ENCODE results near the gene HLA-B.

The HLA-B gene

GRCh38 chr6:31402324-31403282 is 45.6 kb upstream of the HLA-B start:
- peak overlapping the region; percentile 53 for H3K4me2 ChIP-seq (ENCODE audit: low read length)
- no peaks in the 10 kb centered on the region for H4K20me1 ChIP-seq (ENCODE audit: insufficient read depth, low read length)
- no peak overlapping the region for H3K9ac ChIP-seq (ENCODE audit: low read length)
- H3K79me2 ChIP-seq (ENCODE audit: low read length), result no peaks in the 10 kb centered on the region
- no peak for TF ChIP-seq EZH2phosphoT487 (IDR thresholded peaks at IDR 0.05; ENCODE audit: low read depth)
- TF ChIP-seq, protein P1, sequence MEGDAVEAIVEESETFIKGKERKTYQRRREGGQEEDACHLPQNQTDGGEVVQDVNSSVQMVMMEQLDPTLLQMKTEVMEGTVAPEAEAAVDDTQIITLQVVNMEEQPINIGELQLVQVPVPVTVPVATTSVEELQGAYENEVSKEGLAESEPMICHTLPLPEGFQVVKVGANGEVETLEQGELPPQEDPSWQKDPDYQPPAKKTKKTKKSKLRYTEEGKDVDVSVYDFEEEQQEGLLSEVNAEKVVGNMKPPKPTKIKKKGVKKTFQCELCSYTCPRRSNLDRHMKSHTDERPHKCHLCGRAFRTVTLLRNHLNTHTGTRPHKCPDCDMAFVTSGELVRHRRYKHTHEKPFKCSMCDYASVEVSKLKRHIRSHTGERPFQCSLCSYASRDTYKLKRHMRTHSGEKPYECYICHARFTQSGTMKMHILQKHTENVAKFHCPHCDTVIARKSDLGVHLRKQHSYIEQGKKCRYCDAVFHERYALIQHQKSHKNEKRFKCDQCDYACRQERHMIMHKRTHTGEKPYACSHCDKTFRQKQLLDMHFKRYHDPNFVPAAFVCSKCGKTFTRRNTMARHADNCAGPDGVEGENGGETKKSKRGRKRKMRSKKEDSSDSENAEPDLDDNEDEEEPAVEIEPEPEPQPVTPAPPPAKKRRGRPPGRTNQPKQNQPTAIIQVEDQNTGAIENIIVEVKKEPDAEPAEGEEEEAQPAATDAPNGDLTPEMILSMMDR (IDR thresholded peaks at IDR 0.05; ENCODE audit: low read depth, low read length), result no peak
- peaks cover 14% of the 10 kb centered on the region; the same call in 1 of the 2 replicates for H3K27me3 ChIP-seq (ENCODE audit: low read depth, low read length)
- peak overlapping the region; percentile 55 for H3K4me3 ChIP-seq (ENCODE audit: low read length)
- H3K36me3 ChIP-seq (replicated peaks; ENCODE audit: low read depth, low read length), result no peaks in the 10 kb centered on the region
- no peak overlapping the region for H2AFZ ChIP-seq (ENCODE audit: low read depth, low read length)
- H3K4me1 ChIP-seq (ENCODE audit: low read length), result no peaks in the 10 kb centered on the region
- H3K9me3 ChIP-seq (ENCODE audit: insufficient read depth, low read length), result no peaks in the 10 kb centered on the region
- no peak overlapping the region for H3K27ac ChIP-seq (ENCODE audit: low read length)

DNA sequence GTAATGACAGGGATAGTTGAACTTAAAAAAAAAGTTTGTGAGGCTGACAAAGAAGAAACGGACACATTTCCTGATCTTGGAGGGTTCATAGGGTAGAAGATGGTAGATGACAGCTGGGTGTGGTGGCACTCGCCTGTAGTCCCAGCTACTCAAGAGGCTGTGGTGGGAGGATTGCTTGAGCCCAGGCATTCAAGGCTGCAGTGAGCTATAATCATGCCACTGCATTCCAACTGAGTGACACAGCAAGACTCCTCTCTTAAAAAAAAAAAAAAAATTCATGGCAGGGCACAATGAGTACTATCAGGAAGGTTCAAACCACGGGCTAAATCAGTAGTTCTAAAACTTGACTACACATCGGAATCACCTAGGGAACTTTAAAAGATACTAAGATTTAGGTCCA is 44.4 kb upstream of the HLA-B start:
- no peaks in the 10 kb centered on the region for H3K36me3 ChIP-seq (replicated peaks; ENCODE audit: low read depth, low read length)
- TF ChIP-seq EZH2phosphoT487 (IDR thresholded peaks at IDR 0.05; ENCODE audit: low read depth), result no peak
- TF ChIP-seq, protein P1 (IDR thresholded peaks at IDR 0.05; ENCODE audit: low read depth, low read length), result no peak
- no peak overlapping the region for H3K9ac ChIP-seq (ENCODE audit: low read length)
- H3K4me3 ChIP-seq (ENCODE audit: low read length), result no peak overlapping the region; the same call in 1 of the 2 replicates
- H3K4me2 ChIP-seq (ENCODE audit: low read length), result 0 out of 2 replicates have a peak overlapping the region, but pooled peaks have one; percentile 49
- H3K27me3 ChIP-seq (ENCODE audit: low read depth, low read length), result peaks cover 14% of the 10 kb centered on the region; the same call in 1 of the 2 replicates
- H3K79me2 ChIP-seq (ENCODE audit: low read length), result no peaks in the 10 kb centered on the region
- no peak overlapping the region for H3K27ac ChIP-seq (ENCODE audit: low read length)
- H4K20me1 ChIP-seq (ENCODE audit: insufficient read depth, low read length), result no peaks in the 10 kb centered on the region
- H3K4me1 ChIP-seq (ENCODE audit: low read length), result no peaks in the 10 kb centered on the region
- H3K9me3 ChIP-seq (ENCODE audit: insufficient read depth, low read length), result no peaks in the 10 kb centered on the region
- H2AFZ ChIP-seq (ENCODE audit: low read depth, low read length), result no peak overlapping the region

DNA sequence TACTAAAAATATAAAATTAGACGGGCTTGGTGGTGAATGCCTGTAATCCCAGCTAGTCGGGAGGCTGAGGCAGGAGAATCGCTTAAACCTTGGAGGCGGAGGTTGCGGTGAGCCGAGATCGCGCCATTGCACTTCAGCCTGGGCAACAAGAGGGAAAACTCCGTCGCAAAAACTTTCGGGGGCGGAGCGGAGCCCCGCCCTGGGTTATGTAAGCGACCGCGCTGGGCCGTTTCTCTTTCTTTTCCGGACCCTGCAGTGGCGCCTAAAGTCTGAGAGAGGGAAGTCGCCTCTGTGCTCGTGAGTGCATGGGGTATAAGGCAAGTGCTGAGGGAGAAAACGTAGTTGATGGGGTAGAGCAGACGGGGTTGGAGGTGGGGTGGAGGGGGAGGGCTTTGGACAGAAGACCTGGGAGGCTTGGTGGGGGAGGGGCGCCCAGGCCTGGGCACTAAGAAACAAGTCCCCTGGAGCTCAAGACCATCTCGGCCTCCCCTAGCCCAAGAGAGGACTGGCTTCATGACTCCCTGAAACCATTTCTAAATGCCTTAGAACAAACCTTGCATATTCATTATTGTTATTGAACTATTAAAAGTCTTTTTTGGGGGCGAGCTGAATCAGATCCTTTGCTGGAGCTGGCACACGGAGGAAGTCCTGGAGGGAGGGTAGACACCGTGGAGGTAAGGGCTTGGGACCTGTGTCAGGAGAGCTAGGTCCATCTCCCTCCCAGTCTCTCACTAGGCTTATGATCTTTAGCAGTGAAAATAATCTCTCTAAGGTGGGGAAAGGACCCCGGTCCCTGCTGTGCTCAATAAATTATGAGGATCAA is 43.7 kb upstream of the HLA-B start:
- no peaks in the 10 kb centered on the region for H3K36me3 ChIP-seq (replicated peaks; ENCODE audit: low read depth, low read length)
- no peaks in the 10 kb centered on the region for H3K4me1 ChIP-seq (ENCODE audit: low read length)
- peak overlapping the region; percentile 61 for H3K9ac ChIP-seq (ENCODE audit: low read length)
- H3K4me2 ChIP-seq (ENCODE audit: low read length), result peak overlapping the region; percentile 49
- H3K27ac ChIP-seq (ENCODE audit: low read length), result no peak overlapping the region
- H3K9me3 ChIP-seq (ENCODE audit: insufficient read depth, low read length), result no peaks in the 10 kb centered on the region
- H3K27me3 ChIP-seq (ENCODE audit: low read depth, low read length), result peaks cover 14% of the 10 kb centered on the region; the same call in 1 of the 2 replicates
- TF ChIP-seq, protein P1 (IDR thresholded peaks at IDR 0.05; ENCODE audit: low read depth, low read length), result no peak
- no peak for TF ChIP-seq EZH2phosphoT487 (IDR thresholded peaks at IDR 0.05; ENCODE audit: low read depth)
- peak overlapping the region; percentile 81 for H3K4me3 ChIP-seq (ENCODE audit: low read length)
- H4K20me1 ChIP-seq (ENCODE audit: insufficient read depth, low read length), result no peaks in the 10 kb centered on the region
- H3K79me2 ChIP-seq (ENCODE audit: low read length), result no peaks in the 10 kb centered on the region
- no peak overlapping the region; the same call in 1 of the 2 replicates for H2AFZ ChIP-seq (ENCODE audit: low read depth, low read length)

All from OCI-LY3 (cell line).